C4-2B (cell line): ENCODE data around the gene C11orf21.

Experiments
- ZFX ChIP-seq: fragments of 450-650 bp; IDR thresholded peaks from 2 replicates; pipeline ENCODE4 v1.6.1; 2017
- TF ChIP-seq, protein P1 (sequence below): fragments of 450-650 bp; conservative IDR thresholded peaks from 2 replicates; pipeline ENCODE4 v1.5.1; 2017; ENCODE audit warnings: mild to moderate bottlenecking

DNA sequence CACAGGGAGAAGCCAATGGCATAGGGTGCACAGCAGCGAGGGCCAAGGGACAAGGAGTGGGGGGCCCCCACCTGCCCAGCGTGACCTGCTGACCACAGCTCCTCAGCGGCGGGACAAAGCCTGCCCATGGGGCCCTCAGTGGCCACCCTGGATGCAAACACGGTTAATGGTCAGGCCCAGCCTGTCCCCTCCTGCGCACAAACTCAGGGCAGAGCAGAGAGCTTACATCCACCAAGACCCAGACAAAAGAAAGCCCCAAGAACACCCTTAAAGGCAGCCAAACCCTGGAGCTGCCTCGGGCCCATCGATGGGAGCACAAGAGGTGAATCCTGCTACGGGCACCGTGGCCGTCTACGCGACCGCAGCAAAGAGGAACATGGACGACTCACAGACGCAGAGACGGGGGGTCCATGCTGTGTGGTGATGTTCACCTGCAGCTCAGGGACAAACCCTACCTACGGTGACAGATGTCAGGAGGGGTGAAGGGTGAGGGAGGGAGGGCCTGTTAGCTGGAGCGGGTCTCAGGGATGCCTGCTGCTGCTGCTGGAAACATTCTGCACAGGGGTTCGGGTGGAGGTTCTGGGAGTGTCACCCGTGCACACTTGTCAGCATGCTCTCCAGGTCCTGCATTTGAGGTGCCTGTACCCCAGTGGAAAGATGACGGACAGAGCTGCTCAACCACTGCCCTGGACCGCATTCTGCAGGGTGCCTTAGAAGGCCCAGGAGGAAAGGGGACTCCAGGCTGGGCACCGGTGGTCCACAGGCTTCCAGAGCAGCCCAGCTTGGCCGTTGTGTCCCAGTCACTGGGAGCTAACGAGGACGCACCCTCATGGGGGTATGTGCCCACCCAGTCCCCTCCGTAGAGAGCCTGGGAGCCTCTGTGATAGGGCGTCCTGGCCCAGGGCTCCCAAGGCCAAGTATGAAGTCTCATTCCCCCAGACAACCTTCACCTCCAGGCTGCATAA lies 42.9 kb downstream of the C11orf21 start:
- TF ChIP-seq, protein P1, sequence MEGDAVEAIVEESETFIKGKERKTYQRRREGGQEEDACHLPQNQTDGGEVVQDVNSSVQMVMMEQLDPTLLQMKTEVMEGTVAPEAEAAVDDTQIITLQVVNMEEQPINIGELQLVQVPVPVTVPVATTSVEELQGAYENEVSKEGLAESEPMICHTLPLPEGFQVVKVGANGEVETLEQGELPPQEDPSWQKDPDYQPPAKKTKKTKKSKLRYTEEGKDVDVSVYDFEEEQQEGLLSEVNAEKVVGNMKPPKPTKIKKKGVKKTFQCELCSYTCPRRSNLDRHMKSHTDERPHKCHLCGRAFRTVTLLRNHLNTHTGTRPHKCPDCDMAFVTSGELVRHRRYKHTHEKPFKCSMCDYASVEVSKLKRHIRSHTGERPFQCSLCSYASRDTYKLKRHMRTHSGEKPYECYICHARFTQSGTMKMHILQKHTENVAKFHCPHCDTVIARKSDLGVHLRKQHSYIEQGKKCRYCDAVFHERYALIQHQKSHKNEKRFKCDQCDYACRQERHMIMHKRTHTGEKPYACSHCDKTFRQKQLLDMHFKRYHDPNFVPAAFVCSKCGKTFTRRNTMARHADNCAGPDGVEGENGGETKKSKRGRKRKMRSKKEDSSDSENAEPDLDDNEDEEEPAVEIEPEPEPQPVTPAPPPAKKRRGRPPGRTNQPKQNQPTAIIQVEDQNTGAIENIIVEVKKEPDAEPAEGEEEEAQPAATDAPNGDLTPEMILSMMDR, result no peak
- TF ChIP-seq ZFX, result no peak
